Right atrium auricular region (tissue), 2 donors: ENCODE data around the gene RASAL2. TPM values are rescaled to one million over a fixed set of nuclear protein-coding genes. Genes with fewer than 3 reads are reported as not detected.
"Not testable (repeated sequence)": the region's sequence is repeated elsewhere in the genome, so short reads cannot be mapped to it uniquely, and the experiment has no call there.

Experiments used
- DNase-seq: peaks from one replicate; pipeline ENCODE4 v3.0.0-alpha.2; 2019; ENCODE audit warnings: low spot score
- H3K27ac ChIP-seq, 2 donors: fragments of 200-600 bp; sonication (generic); 1 replicate in 1 of 2; 2 replicates in 1 of 2; pipeline ENCODE4 v1.5.1; 2016 to 2019
- H3K27me3 ChIP-seq, 2 donors: fragments of 200-600 bp; sonication (generic); one replicate each; pipeline versions ENCODE4 v1.5.1 to v1.6.0; 2017 to 2019
- H3K36me3 ChIP-seq: fragments of 200-600 bp; sonication (generic); one replicate; pipeline ENCODE4 v1.5.1; 2016
- H3K4me1 ChIP-seq, 2 donors: fragments of 200-600 bp; sonication (generic); one replicate each; pipeline versions ENCODE4 v1.5.1 to v1.6.0; 2017 to 2019
- H3K4me3 ChIP-seq, 2 donors: fragments of 200-600 bp; sonication (generic); 1 replicate in 1 of 2; 2 replicates in 1 of 2; pipeline ENCODE4 v1.5.1; 2017 to 2019; ENCODE audit warnings: mild to moderate bottlenecking in 1 of 2, moderate library complexity in 1 of 2
- H3K9me3 ChIP-seq, 2 donors: fragments of 200-600 bp; sonication (generic); one replicate each; pipeline ENCODE4 v1.5.1; 2019
- total RNA-seq, 2 donors: library from RNA; depleted of rRNA; stranded (reverse); fragments of >200 nt; gene quantifications; one replicate each; pipeline ENCODE4 v1.1.0, GENCODE V29; 2016
- TF ChIP-seq, protein P1 (sequence below), 2 donors: fragments of 200-600 bp; sonication (generic); IDR thresholded peaks; one replicate each; pipeline ENCODE4 v1.5.1; 2019; ENCODE audit warnings: antibody characterized with exemption in 2 of 2

RASAL2 gene
- total RNA-seq, 2 donors from 2014 or later = 34.1 to 44.7 TPM

GRCh38 chr1:178189814-178190213, 95.9 kb downstream of the RASAL2 start:
- Histone ChIP-seq H3K9me3 (no peaks in the 10 kb centered on the region), H3K4me1 (peaks cover 0 to 20% of the 10 kb centered on the region in 2 donors), H3K4me3 (no peak overlapping the region), H3K36me3 (no peaks in the 10 kb centered on the region), H3K27ac (no peak overlapping the region), H3K27me3 (no peaks in the 10 kb centered on the region)
- DNase-seq = no peak
- TF ChIP-seq, protein P1, sequence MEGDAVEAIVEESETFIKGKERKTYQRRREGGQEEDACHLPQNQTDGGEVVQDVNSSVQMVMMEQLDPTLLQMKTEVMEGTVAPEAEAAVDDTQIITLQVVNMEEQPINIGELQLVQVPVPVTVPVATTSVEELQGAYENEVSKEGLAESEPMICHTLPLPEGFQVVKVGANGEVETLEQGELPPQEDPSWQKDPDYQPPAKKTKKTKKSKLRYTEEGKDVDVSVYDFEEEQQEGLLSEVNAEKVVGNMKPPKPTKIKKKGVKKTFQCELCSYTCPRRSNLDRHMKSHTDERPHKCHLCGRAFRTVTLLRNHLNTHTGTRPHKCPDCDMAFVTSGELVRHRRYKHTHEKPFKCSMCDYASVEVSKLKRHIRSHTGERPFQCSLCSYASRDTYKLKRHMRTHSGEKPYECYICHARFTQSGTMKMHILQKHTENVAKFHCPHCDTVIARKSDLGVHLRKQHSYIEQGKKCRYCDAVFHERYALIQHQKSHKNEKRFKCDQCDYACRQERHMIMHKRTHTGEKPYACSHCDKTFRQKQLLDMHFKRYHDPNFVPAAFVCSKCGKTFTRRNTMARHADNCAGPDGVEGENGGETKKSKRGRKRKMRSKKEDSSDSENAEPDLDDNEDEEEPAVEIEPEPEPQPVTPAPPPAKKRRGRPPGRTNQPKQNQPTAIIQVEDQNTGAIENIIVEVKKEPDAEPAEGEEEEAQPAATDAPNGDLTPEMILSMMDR (IDR thresholded peaks at IDR 0.05) = peak; percentile 25 to 66

DNA sequence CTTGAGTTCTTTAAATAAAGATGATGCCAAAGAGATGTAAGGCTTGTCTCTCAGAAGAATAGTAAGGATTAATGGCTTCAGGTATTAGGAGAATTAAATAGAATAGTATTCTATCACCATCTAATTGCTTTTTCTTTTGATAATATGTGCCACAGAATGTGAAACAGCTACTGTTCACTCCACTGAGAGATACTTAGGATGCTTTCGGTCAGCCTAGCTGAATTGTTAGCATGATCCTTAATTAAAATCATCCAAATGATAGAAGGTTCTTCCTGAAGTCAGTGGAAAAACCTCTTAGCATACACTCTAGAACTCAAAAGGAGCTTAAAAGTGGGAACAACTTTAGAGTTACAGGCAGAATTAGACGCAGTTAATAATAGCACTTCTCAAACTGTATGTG, 97.0 kb downstream of the RASAL2 start:
- Histone ChIP-seq H3K36me3 (no peaks in the 10 kb centered on the region), H3K4me3 (no peak overlapping the region), H3K27me3 (no peaks in the 10 kb centered on the region), H3K4me1 (peaks cover 0 to 20% of the 10 kb centered on the region in 2 donors), H3K9me3 (no peaks in the 10 kb centered on the region), H3K27ac (no peak overlapping the region)
- no peak for DNase-seq
- TF ChIP-seq, protein P1 (IDR thresholded peaks at IDR 0.05) = no peak

DNA sequence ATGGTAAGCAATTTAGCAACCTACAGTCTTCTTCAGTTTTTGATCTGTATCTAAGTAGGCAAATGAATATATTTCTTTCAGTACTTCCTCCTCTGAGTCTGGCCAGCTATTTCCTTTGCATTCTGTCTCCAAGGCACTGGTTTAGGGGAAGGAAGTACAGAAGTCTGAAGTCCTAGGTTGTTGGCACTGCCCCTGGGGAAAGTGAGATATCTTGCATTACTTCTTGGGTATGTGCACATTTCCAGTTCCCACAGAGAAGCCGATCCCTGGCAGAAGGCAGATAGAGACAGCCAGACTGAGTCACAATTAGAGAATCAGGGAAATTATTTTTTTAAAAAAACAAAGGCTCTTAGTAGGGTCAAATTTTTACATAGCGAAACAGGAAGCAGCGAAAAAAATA, 98.8 kb downstream of the RASAL2 start:
- H3K36me3 ChIP-seq = no peaks in the 10 kb centered on the region
- peaks cover 0 to 16% of the 10 kb centered on the region in 2 donors for H3K4me1 ChIP-seq
- H3K4me3 ChIP-seq = no peak overlapping the region
- TF ChIP-seq, protein P1 (IDR thresholded peaks at IDR 0.05) = no peak
- H3K27ac ChIP-seq = no peak overlapping the region
- H3K27me3 ChIP-seq = no peaks in the 10 kb centered on the region
- no peak for DNase-seq
- H3K9me3 ChIP-seq = no peaks in the 10 kb centered on the region

DNA sequence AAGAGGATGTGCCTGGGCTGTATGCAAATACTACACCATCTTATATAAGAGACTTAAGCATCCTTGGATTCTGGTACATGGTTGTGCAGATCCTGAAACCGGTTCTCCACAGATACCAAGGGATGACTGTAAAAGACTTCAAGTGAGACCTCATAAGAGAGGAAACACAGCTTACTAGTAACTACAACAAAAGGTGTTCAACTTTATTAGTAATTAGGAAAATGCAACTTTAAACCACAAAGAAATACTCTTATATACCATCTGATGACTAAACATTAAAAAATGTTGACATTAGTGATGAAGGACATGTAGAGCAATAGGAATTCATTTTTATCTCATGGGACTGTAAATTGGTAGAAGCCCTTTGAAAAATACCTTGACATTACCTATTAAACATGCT, 102.7 kb downstream of the RASAL2 start:
- H3K36me3 ChIP-seq = no peaks in the 10 kb centered on the region
- H3K27me3 ChIP-seq = no peaks in the 10 kb centered on the region
- TF ChIP-seq, protein P1 (IDR thresholded peaks at IDR 0.05) = no peak
- no peak overlapping the region for H3K27ac ChIP-seq
- H3K4me1 ChIP-seq = peaks cover 0 to 10% of the 10 kb centered on the region in 2 donors
- no peak for DNase-seq
- no peaks in the 10 kb centered on the region for H3K9me3 ChIP-seq
- H3K4me3 ChIP-seq = no peak overlapping the region

DNA sequence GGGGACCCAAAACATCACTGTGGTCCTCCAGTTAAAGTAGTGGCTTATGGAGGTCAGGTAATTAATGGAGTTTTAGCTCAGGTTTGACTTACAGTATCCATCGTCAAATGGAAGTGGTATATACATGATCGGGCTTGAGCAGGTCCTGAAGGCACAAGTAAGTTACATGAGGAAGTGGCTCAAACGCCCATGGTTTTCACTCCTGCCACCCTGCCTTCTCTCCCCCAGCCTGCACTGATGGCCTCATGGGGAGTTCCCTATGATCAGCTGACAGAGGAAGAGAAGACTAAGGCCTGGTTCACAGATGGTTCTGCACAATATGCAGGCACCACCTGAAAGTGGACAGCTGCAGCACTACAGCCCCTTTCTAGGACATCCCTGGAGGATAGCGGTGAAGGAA, 108.2 kb downstream of the RASAL2 start:
- not testable (repeated sequence) for H3K9me3 ChIP-seq

GRCh38 chr1:178202546-178202945, 108.6 kb downstream of the RASAL2 start:
- not testable (repeated sequence) for DNase-seq, H3K27me3 ChIP-seq, H3K9me3 ChIP-seq, H3K36me3 ChIP-seq, H3K27ac ChIP-seq, H3K4me1 ChIP-seq, H3K4me3 ChIP-seq

More for the DNA sequence above, 108.2 kb downstream of the RASAL2 start:
- H3K36me3 ChIP-seq, H3K4me3 ChIP-seq, H3K4me1 ChIP-seq, DNase-seq, H3K27me3 ChIP-seq, H3K27ac ChIP-seq: not testable (repeated sequence)

DNA sequence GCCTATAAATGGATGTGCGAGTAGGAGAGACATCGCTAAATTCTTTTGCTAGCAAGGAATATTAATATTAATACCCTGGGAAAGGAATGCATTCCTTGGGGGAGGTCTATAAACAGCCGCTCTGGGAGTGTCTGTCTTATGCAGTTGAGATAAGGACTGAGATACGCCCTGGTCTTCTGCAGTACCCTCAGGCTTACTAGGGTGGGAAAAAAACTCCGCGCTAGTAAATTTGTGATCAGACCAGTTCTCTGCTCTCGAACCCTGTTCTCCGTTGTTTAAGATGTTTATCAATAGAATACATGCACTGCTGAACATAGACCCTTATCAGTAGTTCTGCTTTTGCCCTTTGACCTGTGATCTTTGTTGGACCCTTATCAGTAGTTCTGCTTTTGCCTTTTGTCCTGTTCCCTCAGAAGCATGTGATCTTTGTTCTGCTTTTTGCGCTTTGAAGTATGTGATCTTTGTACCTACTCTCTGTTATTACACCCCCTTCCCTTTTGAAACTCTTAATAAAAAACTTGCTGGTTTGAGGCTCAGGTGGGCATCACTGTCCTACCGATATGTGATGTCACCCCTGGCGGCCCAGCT, 114.5 kb downstream of the RASAL2 start:
- not testable (repeated sequence) for H3K36me3 ChIP-seq, H3K4me3 ChIP-seq, H3K27me3 ChIP-seq, H3K27ac ChIP-seq, DNase-seq, H3K4me1 ChIP-seq
- H3K9me3 ChIP-seq = peaks cover 7 to 36% of the 10 kb centered on the region in 2 donors
